WI38 (cell line): ENCODE data around the gene MYBPC2.
"Not testable (repeated sequence)": the region's sequence is repeated elsewhere in the genome, so short reads cannot be mapped to it uniquely, and the experiment has no call there.

Source experiments
- H3K4me3 ChIP-seq: 2 replicates; pipeline ENCODE4 v1.5.1; 2011; ENCODE audit warnings: low read depth, mild to moderate bottlenecking, control low read depth, low read length
- TF ChIP-seq, protein P1 (sequence below): IDR thresholded peaks from 2 replicates; pipeline ENCODE4 v1.5.1; 2012; ENCODE audit warnings: low read depth, mild to moderate bottlenecking, control low read depth, low read length

Gene MYBPC2

GRCh38 chr19:50432221-50433028, at the start of gene MYBPC2:
Gene MYBPC2 (plus strand): TSS chr19:50432892. CDS start chr19:50432954, 62 bp downstream.
- peak within 1 kb of the TSS; percentile 57 for H3K4me3 ChIP-seq
- TF ChIP-seq, protein P1, sequence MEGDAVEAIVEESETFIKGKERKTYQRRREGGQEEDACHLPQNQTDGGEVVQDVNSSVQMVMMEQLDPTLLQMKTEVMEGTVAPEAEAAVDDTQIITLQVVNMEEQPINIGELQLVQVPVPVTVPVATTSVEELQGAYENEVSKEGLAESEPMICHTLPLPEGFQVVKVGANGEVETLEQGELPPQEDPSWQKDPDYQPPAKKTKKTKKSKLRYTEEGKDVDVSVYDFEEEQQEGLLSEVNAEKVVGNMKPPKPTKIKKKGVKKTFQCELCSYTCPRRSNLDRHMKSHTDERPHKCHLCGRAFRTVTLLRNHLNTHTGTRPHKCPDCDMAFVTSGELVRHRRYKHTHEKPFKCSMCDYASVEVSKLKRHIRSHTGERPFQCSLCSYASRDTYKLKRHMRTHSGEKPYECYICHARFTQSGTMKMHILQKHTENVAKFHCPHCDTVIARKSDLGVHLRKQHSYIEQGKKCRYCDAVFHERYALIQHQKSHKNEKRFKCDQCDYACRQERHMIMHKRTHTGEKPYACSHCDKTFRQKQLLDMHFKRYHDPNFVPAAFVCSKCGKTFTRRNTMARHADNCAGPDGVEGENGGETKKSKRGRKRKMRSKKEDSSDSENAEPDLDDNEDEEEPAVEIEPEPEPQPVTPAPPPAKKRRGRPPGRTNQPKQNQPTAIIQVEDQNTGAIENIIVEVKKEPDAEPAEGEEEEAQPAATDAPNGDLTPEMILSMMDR: no peak

- peak overlapping the region; percentile 65 for H3K4me3 ChIP-seq
Observed at GRCh38 chr19:50383001-50383851, 49.5 kb upstream of the MYBPC2 start.

DNA sequence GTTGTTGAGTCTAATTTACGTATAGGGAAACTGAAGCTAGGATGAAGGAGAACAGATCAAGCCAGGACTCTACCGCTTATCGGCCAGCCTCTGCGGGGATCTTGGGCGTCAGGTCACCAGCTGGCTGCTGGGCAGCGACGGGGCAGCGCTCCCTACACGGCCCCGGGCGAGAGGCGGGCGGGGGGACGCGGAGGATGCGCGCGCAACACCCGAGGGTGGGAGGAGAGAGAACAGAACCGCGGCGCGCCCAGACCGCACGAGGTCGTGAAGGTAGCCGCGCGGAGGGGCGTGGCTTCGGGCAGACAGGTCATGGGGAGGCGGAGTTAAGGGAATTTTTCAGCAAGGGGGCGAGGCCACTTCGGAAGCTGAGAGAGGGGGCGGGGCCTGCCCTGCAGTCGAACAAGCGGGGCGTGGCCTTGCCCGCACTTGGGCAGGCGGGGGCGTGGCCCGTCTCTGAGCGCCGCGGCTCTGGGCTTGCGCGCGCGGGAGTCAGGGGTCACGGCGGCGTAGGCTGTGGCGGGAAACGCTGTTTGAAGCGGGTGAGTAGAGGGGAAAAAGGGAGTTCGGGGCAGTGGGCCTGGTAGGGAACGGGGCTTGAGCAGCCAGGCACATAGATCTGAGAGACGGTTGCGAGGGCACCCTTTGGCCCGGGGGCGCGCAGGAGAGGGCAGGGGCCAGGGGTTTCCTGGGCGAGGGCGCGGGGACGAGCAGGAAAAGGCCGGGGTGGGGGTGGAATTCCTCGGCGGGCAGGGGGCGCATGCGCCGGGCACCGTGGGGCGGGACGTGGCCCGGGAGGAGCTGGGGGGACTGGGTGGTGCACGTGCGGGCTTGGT, 48.6 kb upstream of the MYBPC2 start, which contains the start of gene POLD1:
POLD1 (plus strand) TSS at position 496 of the 833 bp plus-strand sequence. CDS start 14,505 bp downstream, outside the sequence.
- H3K4me3 ChIP-seq: peak within 1 kb of the TSS; percentile 65
- TF ChIP-seq, protein P1: no peak

More at GRCh38 chr19:50383001-50383851, 49.5 kb upstream of the MYBPC2 start:
- TF ChIP-seq, protein P1: no peak

DNA sequence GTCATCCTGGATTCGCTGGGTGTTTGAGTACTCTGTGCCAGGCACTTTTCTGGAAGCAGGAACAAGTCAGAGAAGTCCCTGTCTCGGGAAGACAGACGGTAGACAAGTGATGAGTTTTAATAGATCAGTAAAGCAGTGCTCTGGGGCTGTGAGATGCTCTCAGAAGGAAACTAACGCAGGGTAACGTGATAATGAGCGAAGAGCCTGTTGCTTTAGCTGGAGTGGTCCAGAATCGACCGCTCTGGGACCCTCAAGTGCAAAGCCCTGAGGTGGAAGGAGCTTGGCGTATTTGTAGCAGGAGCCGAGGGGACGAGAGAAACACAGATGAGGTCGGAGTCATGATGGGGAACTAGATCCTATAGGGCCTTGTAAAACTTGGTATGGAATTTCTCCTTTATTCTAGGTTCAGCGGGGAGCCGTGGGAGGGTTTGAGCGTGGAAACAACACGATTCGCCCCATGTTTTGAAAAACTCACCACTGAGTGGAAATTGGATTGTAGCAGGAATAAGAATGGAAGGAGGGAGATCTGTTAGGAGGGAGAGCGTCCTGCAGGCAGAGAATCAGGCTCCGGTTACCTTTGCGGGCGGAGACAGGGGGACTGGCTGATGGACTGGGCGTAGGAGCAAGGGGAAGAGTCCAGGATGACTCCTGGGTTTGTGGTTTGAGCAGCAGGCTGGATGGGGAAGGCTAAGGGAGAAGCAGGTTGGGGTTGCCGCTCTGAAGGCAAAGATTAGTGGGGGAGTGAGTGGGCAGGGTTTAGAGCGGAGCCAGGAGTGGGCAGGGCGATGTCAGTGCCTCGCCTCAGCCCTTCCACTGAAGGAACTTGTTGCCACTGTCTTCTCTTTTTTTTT, 47.8 kb upstream of the MYBPC2 start:
- TF ChIP-seq, protein P1: no peak

GRCh38 chr19:50387176-50387867, 45.4 kb upstream of the MYBPC2 start:
- TF ChIP-seq, protein P1: no peak
- no peak overlapping the region for H3K4me3 ChIP-seq

More for the DNA sequence above, 47.8 kb upstream of the MYBPC2 start:
- peak overlapping the region; percentile 65 for H3K4me3 ChIP-seq

GRCh38 chr19:50387868-50388245, 44.8 kb upstream of the MYBPC2 start:
- TF ChIP-seq, protein P1: no peak
- H3K4me3 ChIP-seq: no peak overlapping the region

- H3K4me3 ChIP-seq: not testable (repeated sequence)
Observed at GRCh38 chr19:50390295-50390694, 42.4 kb upstream of the MYBPC2 start.

- not testable (repeated sequence) for H3K4me3 ChIP-seq
Observed at GRCh38 chr19:50390952-50391351, 41.7 kb upstream of the MYBPC2 start.
